H9 (cell line): ENCODE data around the gene MT1A. TPM values are rescaled to one million over a fixed set of nuclear protein-coding genes. Genes with fewer than 3 reads are reported as not detected.
A peak's percentile ranks its signal among the peaks of the same experiment; 100 is the strongest.

Experiments used
- DNase-seq: peaks from one replicate; pipeline ENCODE4 v3.0.0-alpha.2; 2017
- H2AFZ ChIP-seq: one replicate; pipeline ENCODE4 v1.6.1; 2013; ENCODE audit warnings: mild to moderate bottlenecking, low read length, control low read depth, moderate library complexity
- H2AK5ac ChIP-seq: 2 replicates; pipeline ENCODE4 v1.6.1; 2013; ENCODE audit warnings: low read length, control low read depth, mixed read lengths; ENCODE audit not compliant: insufficient read length
- H2BK120ac ChIP-seq: one replicate; pipeline ENCODE4 v1.6.1; 2013; ENCODE audit warnings: low read depth, mild to moderate bottlenecking, low read length, control low read depth, inconsistent platforms; ENCODE audit not compliant: poor library complexity, severe bottlenecking
- H2BK12ac ChIP-seq: 2 replicates; pipeline ENCODE4 v1.6.1; 2013; ENCODE audit warnings: low read length, control low read depth, mixed read lengths, low read depth; ENCODE audit not compliant: insufficient read length
- H2BK15ac ChIP-seq: 2 replicates; pipeline ENCODE4 v1.6.1; 2013; ENCODE audit warnings: low read depth, low read length, control low read depth
- H2BK20ac ChIP-seq: one replicate; pipeline ENCODE4 v1.6.1; 2013; ENCODE audit warnings: low read depth, mild to moderate bottlenecking, low read length, control low read depth, inconsistent platforms; ENCODE audit not compliant: poor library complexity, severe bottlenecking
- H2BK5ac ChIP-seq: 2 replicates; pipeline ENCODE4 v1.6.1; 2013; ENCODE audit warnings: low read length, control low read depth, mixed read lengths; ENCODE audit not compliant: insufficient read length
- H3K14ac ChIP-seq: 2 replicates; pipeline ENCODE4 v1.6.1; 2013; ENCODE audit warnings: low read length, control low read depth; ENCODE audit not compliant: insufficient read depth
- H3K18ac ChIP-seq: 2 replicates; pipeline ENCODE4 v1.6.1; 2013; ENCODE audit warnings: low read depth, mild to moderate bottlenecking, mixed read lengths, low read length, control low read depth; ENCODE audit not compliant: insufficient read length
- H3K23ac ChIP-seq: 2 replicates; pipeline ENCODE4 v1.6.1; 2013; ENCODE audit warnings: low read length, control low read depth, mixed read lengths, low read depth; ENCODE audit not compliant: insufficient read length
- H3K23me2 ChIP-seq: 2 replicates; pipeline ENCODE4 v1.6.1; 2013; ENCODE audit warnings: low read depth, mild to moderate bottlenecking, mixed read lengths, low read length, control low read depth; ENCODE audit not compliant: insufficient read length, poor library complexity, severe bottlenecking
- H3K27ac ChIP-seq: 2 replicates; pipeline ENCODE4 v1.5.1; 2013; ENCODE audit warnings: low read length, control low read depth, mixed read lengths, low read depth; ENCODE audit not compliant: insufficient read length
- H3K27me3 ChIP-seq: 2 replicates; pipeline ENCODE4 v1.6.1; 2013; ENCODE audit warnings: low read length, control low read depth, inconsistent platforms; ENCODE audit not compliant: insufficient read depth
- H3K4ac ChIP-seq: 2 replicates; pipeline ENCODE4 v1.6.1; 2013; ENCODE audit warnings: low read depth, mild to moderate bottlenecking, control low read depth, inconsistent platforms, low read length, moderate library complexity
- H3K4me1 ChIP-seq: 2 replicates; pipeline ENCODE4 v1.6.1; 2013; ENCODE audit warnings: low read length, control low read depth, inconsistent platforms; ENCODE audit not compliant: insufficient read depth
- H3K4me2 ChIP-seq: 2 replicates; pipeline ENCODE4 v1.6.1; 2013; ENCODE audit warnings: low read length, control low read depth, mixed read lengths; ENCODE audit not compliant: insufficient read length, insufficient read depth
- H3K56ac ChIP-seq: 2 replicates; pipeline ENCODE4 v1.6.1; 2013; ENCODE audit warnings: low read depth, mild to moderate bottlenecking, mixed read lengths, low read length, control low read depth; ENCODE audit not compliant: insufficient read length
- H3K79me1 ChIP-seq: 2 replicates; pipeline ENCODE4 v1.6.1; 2013; ENCODE audit warnings: low read depth, mild to moderate bottlenecking, moderate library complexity, low read length, control low read depth, inconsistent platforms; ENCODE audit not compliant: insufficient read depth, poor library complexity, severe bottlenecking
- H3K79me2 ChIP-seq: 2 replicates; pipeline ENCODE4 v1.6.1; 2013; ENCODE audit warnings: low read length, control low read depth, inconsistent platforms; ENCODE audit not compliant: insufficient read depth
- H3K9ac ChIP-seq: 2 replicates; pipeline ENCODE4 v1.6.1; 2013; ENCODE audit warnings: low read length, control low read depth, mixed read lengths; ENCODE audit not compliant: insufficient read length; ENCODE audit errors: extremely low read depth
- H3K9me3 ChIP-seq: one replicate; pipeline ENCODE4 v1.6.1; 2013; ENCODE audit warnings: low read depth, low read length, inconsistent platforms; ENCODE audit not compliant: control insufficient read depth
- H3T11ph ChIP-seq: one replicate; pipeline ENCODE4 v1.6.1; 2013; ENCODE audit warnings: mild to moderate bottlenecking, low read length, control low read depth, inconsistent platforms
- H4K20me1 ChIP-seq: one replicate; pipeline ENCODE4 v1.6.1; 2013; ENCODE audit not compliant: control insufficient read depth, insufficient read length, insufficient read depth
- H4K5ac ChIP-seq: 2 replicates; pipeline ENCODE4 v1.6.1; 2013; ENCODE audit warnings: low read depth, mild to moderate bottlenecking, mixed read lengths, low read length, control low read depth; ENCODE audit not compliant: insufficient read length
- H4K8ac ChIP-seq: replicated peaks from 2 replicates; pipeline ENCODE4 v1.6.1; 2013; ENCODE audit warnings: low read length, control low read depth, mixed read lengths, low read depth; ENCODE audit not compliant: insufficient read length
- H4K91ac ChIP-seq: 2 replicates; pipeline ENCODE4 v1.6.1; 2013; ENCODE audit warnings: low read depth, mild to moderate bottlenecking, moderate library complexity, mixed read lengths, low read length, control low read depth; ENCODE audit not compliant: insufficient read length
- H3K27ac Mint-ChIP-seq, 3 experiments: 2 replicates in 2 of 3; 3 replicates in 1 of 3; pipeline ENCODE4 v1.8.0; 2020 to 2021; ENCODE audit warnings: mixed read lengths in 3 of 3, mild to moderate bottlenecking in 1 of 3, moderate library complexity in 1 of 3
- H3K27me3 Mint-ChIP-seq: 2 replicates; pipeline ENCODE4 v1.8.0; 2021; ENCODE audit warnings: low read depth, mild to moderate bottlenecking, moderate library complexity, mixed read lengths
- H3K36me3 Mint-ChIP-seq, 3 experiments: 2 replicates in 2 of 3; 3 replicates in 1 of 3; pipeline ENCODE4 v1.8.0; 2020 to 2021; ENCODE audit warnings: low read depth in 3 of 3, mixed read lengths in 3 of 3; ENCODE audit not compliant: insufficient read depth in 1 of 3
- H3K4me1 Mint-ChIP-seq, 2 experiments: 2 replicates each; pipeline ENCODE4 v1.8.0; 2020; ENCODE audit warnings: mixed read lengths in 2 of 2
- H3K4me3 Mint-ChIP-seq, 2 experiments: 2 replicates in 1 of 2; 3 replicates in 1 of 2; pipeline ENCODE4 v1.8.0; 2020 to 2021; ENCODE audit warnings: mild to moderate bottlenecking in 2 of 2, mixed read lengths in 2 of 2, moderate library complexity in 1 of 2
- H3K9me3 Mint-ChIP-seq, 2 experiments: 2 replicates in 1 of 2; 3 replicates in 1 of 2; pipeline ENCODE4 v1.8.0; 2020; ENCODE audit warnings: mild to moderate bottlenecking in 2 of 2, mixed read lengths in 2 of 2, moderate library complexity in 1 of 2
- WGBS: extraction: QIAGEN DNeasy Blood & Tissue Kit; methylation state at CpG from one replicate; pipeline ENCODE4 v1.1.7; 2013; ENCODE audit warnings: missing lambda C conversion rate, low lambda C conversion rate, mixed read lengths; ENCODE audit not compliant: insufficient read length; ENCODE audit errors: extremely low coverage; 5-methylcytosine and 5-hydroxymethylcytosine counted together
- total RNA-seq: library from RNA; stranded (reverse); gene quantifications from 2 replicates; pipeline ENCODE4 v1.2.1, GENCODE V29; 2021
- TF ChIP-seq, protein P1 (sequence below): fragments of 200-600 bp; sonication (generic); conservative IDR thresholded peaks from 3 replicates; pipeline ENCODE4 v1.8.0; 2021; ENCODE audit warnings: antibody characterized with exemption, mild to moderate bottlenecking

MT1A gene
- total RNA-seq, 1 experiment from 2014 or later, result not detected

DNA sequence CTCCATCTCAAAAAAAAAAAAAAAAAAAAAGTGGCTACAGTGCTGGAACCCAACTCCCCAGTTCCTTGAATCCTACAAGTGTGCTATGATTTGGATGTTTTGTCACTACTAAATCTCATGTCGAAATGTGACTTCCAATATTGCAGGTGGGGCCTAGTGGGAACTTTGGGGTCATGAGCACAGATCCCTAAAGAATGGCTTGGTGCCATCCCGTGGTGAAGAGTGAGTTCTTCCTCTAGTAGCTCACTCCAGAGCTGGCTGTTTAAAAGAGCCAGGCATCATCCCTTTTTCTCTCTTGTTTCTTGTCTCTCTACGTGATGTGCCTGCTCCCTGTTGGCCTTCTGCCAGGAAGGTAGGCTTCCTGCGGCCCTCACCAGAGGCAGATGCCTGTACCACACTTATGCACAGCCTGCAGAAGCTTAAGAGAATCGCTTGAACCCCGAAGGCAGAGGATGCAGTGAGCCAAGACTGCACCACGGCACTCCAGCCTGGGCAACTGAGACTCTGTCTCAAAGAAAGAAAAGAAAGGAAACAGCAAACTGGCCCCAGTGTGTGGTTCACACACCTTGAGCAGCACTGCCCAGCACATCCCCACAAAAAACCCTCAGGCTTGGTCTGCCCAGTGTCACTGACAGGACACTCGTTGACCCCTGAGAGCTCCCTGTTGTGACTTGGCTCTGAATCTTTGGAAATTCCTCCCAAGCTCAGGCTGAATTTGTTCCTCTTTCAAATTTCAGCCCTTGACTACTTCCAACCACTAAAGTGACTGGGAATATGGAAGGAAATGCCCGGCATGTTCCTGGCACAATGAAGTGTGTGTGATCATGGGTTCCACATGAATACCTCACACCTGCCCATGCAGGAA is 9.7 kb upstream of the MT1A start:
- Histone ChIP-seq H2BK5ac (no peak overlapping the region), H4K20me1 (no peaks in the 10 kb centered on the region), H3K56ac (no peak overlapping the region), H2AFZ (no peak overlapping the region), H2BK120ac (no peak overlapping the region), H3K27me3 (peaks cover 82% of the 10 kb centered on the region), H4K91ac (no peak overlapping the region), H2BK12ac (no peak overlapping the region), H3K23me2 (peaks cover 16% of the 10 kb centered on the region), H3K9ac (no peak overlapping the region), H3K27ac (no peak overlapping the region), H3K79me2 (no peaks in the 10 kb centered on the region), H3K4me2 (no peak overlapping the region), H4K5ac (no peak overlapping the region), H2AK5ac (no peak overlapping the region), H3K14ac (no peak overlapping the region), H3K4ac (no peak overlapping the region), H2BK20ac (no peak overlapping the region), H3K18ac (no peak overlapping the region), H3K9me3 (no peaks in the 10 kb centered on the region), H3K23ac (no peak overlapping the region), H3K4me1 (no peaks in the 10 kb centered on the region; the same call in 1 of the 2 replicates), H4K8ac (no peak overlapping the region), H3K79me1 (no peaks in the 10 kb centered on the region), H3T11ph (no peak overlapping the region), H2BK15ac (no peak overlapping the region)
- no peak overlapping the region for H3K4me3 Mint-ChIP-seq
- H3K36me3 Mint-ChIP-seq, result no peaks in the 10 kb centered on the region; a peak in 1 of 7 replicates
- H3K4me1 Mint-ChIP-seq, result peaks cover 24 to 32% of the 10 kb centered on the region in 2 experiments
- peaks cover 96% of the 10 kb centered on the region for H3K27me3 Mint-ChIP-seq
- peak overlapping the region in 1 of 3 experiments; percentile 22; a peak in 1 of 7 replicates for H3K27ac Mint-ChIP-seq
- DNase-seq, result no peak
- H3K9me3 Mint-ChIP-seq, result peaks cover 0 to 12% of the 10 kb centered on the region in 2 experiments; a peak in 2 of 5 replicates
- TF ChIP-seq, protein P1, sequence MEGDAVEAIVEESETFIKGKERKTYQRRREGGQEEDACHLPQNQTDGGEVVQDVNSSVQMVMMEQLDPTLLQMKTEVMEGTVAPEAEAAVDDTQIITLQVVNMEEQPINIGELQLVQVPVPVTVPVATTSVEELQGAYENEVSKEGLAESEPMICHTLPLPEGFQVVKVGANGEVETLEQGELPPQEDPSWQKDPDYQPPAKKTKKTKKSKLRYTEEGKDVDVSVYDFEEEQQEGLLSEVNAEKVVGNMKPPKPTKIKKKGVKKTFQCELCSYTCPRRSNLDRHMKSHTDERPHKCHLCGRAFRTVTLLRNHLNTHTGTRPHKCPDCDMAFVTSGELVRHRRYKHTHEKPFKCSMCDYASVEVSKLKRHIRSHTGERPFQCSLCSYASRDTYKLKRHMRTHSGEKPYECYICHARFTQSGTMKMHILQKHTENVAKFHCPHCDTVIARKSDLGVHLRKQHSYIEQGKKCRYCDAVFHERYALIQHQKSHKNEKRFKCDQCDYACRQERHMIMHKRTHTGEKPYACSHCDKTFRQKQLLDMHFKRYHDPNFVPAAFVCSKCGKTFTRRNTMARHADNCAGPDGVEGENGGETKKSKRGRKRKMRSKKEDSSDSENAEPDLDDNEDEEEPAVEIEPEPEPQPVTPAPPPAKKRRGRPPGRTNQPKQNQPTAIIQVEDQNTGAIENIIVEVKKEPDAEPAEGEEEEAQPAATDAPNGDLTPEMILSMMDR, result no peak
- no CpG with 5 or more reads among the region's 9 CpGs for WGBS
